Measurements from ENCODE around the gene KMT2A. TPM values are rescaled to one million over a fixed set of nuclear protein-coding genes. Genes with fewer than 3 reads are reported as not detected.
A peak's percentile ranks its signal among the peaks of the same experiment; 100 is the strongest.

KMT2A gene
- total RNA-seq, 1 experiment from 2014 or later = 62.0 TPM

GRCh38 chr11:118527109-118527508, 90.8 kb downstream of the KMT2A start, which contains the start of gene TTC36:
TTC36 (plus strand) TSS chr11:118527474; CDS start chr11:118527495, 21 bp downstream.
- Histone ChIP-seq H3K4me2 (ENCODE audit: insufficient read depth, insufficient read length, low read length) (no peak within 1 kb of the TSS), H2BK12ac (ENCODE audit: insufficient read length, low read depth, low read length) (no peak within 1 kb of the TSS), H4K8ac (replicated peaks; ENCODE audit: insufficient read length, low read depth, low read length) (no peak within 1 kb of the TSS), H3K79me1 (ENCODE audit: insufficient read depth, low read depth, low read length, poor library complexity, severe bottlenecking) (no peaks in the 10 kb centered on the region), H2BK20ac (ENCODE audit: low read depth, low read length, poor library complexity, severe bottlenecking) (no peak within 1 kb of the TSS), H2AK5ac (ENCODE audit: insufficient read length, low read length) (no peak within 1 kb of the TSS), H3K4me1 (ENCODE audit: insufficient read depth, low read length) (no peaks in the 10 kb centered on the region; the same call in 1 of the 2 replicates), H3K14ac (ENCODE audit: insufficient read depth, low read length) (no peak within 1 kb of the TSS), H3K23me2 (ENCODE audit: insufficient read length, low read depth, low read length, poor library complexity, severe bottlenecking) (peaks cover 10% of the 10 kb centered on the region), H3K79me2 (ENCODE audit: insufficient read depth, low read length) (no peaks in the 10 kb centered on the region), H4K5ac (ENCODE audit: insufficient read length, low read depth, low read length) (no peak within 1 kb of the TSS), H3K56ac (ENCODE audit: insufficient read length, low read depth, low read length) (no peak within 1 kb of the TSS), H3K9ac (ENCODE audit: extremely low read depth, insufficient read length, low read length) (no peak within 1 kb of the TSS), H3K27me3 (ENCODE audit: insufficient read depth, low read length) (no peaks in the 10 kb centered on the region), H3K18ac (ENCODE audit: insufficient read length, low read depth, low read length) (no peak within 1 kb of the TSS), H3K9me3 (ENCODE audit: control insufficient read depth, low read depth, low read length) (no peaks in the 10 kb centered on the region), H2BK120ac (ENCODE audit: low read depth, low read length, poor library complexity, severe bottlenecking) (no peak within 1 kb of the TSS), H2BK5ac (ENCODE audit: insufficient read length, low read length) (no peak within 1 kb of the TSS), H3T11ph (ENCODE audit: low read length) (no peak within 1 kb of the TSS), H3K27ac (ENCODE audit: insufficient read length, low read depth, low read length) (no peak within 1 kb of the TSS), H2BK15ac (ENCODE audit: low read depth, low read length) (no peak within 1 kb of the TSS), H4K20me1 (ENCODE audit: control insufficient read depth, insufficient read depth, insufficient read length) (no peaks in the 10 kb centered on the region), H3K23ac (ENCODE audit: insufficient read length, low read depth, low read length) (no peak within 1 kb of the TSS), H2AFZ (ENCODE audit: low read length) (no peak within 1 kb of the TSS), H3K4ac (ENCODE audit: low read depth, low read length) (no peak within 1 kb of the TSS), H4K91ac (ENCODE audit: insufficient read length, low read depth, low read length) (no peak within 1 kb of the TSS)
- TF ChIP-seq CTCF (conservative IDR thresholded peaks at IDR 0.05) = no peak
- no peak within 1 kb of the TSS for H3K4me3 Mint-ChIP-seq
- H3K4me1 Mint-ChIP-seq = peaks cover 37 to 41% of the 10 kb centered on the region in 2 experiments
- peaks cover 5% of the 10 kb centered on the region; the same call in 1 of the 2 replicates for H3K27me3 Mint-ChIP-seq (ENCODE audit: low read depth)
- H3K27ac Mint-ChIP-seq = peak within 1 kb of the TSS; percentile 16 to 76 (median 23); a peak in 4 of 7 replicates
- no peak for DNase-seq
- peaks cover 8 to 32% (median 26%) of the 10 kb centered on the region in 3 experiments; a peak in 6 of 7 replicates for H3K36me3 Mint-ChIP-seq (ENCODE audit: insufficient read depth in 1 of 3, low read depth in 3 of 3)
- WGBS (ENCODE audit: extremely low coverage, insufficient read length, low lambda C conversion rate) = no CpG with 5 or more reads among the region's 3 CpGs
- H3K9me3 Mint-ChIP-seq = no peaks in the 10 kb centered on the region
